ENCODE measurements around the gene CYB561.

Gene CYB561

DNA sequence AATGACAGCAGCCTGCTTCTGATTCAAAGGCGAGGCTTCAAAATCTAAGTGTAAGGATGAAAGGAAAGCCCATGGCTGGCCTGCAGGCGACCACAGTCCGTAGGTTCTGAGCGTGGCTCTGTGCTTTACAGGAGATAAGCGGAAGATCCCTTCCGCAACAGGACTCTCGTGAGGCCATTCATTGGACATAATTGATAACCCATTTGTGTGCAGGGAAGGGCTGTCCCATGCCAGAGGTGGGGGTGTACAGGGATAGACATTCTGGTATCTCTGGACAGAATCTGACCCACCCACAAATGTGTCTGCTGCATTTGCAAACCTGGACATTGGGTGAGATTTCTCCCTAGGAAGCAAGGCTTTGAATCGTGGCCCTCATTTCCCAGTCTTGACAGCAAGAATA, 4.0 kb downstream of the CYB561 start:
- TF ChIP-seq, protein P1, sequence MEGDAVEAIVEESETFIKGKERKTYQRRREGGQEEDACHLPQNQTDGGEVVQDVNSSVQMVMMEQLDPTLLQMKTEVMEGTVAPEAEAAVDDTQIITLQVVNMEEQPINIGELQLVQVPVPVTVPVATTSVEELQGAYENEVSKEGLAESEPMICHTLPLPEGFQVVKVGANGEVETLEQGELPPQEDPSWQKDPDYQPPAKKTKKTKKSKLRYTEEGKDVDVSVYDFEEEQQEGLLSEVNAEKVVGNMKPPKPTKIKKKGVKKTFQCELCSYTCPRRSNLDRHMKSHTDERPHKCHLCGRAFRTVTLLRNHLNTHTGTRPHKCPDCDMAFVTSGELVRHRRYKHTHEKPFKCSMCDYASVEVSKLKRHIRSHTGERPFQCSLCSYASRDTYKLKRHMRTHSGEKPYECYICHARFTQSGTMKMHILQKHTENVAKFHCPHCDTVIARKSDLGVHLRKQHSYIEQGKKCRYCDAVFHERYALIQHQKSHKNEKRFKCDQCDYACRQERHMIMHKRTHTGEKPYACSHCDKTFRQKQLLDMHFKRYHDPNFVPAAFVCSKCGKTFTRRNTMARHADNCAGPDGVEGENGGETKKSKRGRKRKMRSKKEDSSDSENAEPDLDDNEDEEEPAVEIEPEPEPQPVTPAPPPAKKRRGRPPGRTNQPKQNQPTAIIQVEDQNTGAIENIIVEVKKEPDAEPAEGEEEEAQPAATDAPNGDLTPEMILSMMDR (IDR thresholded peaks at IDR 0.05; ENCODE audit: extremely low read depth, missing control alignments), result no peak
- no peak for DNase-seq (ENCODE audit: low spot score)

DNA sequence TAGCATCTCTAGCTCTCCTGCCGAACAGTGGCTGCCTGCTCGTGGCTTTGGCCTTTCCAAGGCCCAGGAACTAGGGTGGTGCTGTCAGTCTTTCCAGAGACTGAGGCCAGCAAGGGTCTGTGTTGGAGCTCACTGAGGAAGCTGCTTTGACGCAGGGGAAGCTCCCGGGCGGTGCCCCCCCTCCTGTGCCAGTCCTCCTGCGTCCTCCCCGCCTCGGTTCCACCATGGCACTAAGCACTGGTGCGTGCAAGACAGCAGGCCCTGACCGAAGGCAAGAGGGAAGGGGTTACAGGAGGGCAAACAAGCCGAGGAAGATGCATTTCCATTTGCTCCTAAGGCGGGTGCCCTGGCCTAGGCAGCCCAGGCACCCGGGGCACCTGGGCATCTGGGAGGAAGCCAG, 4.5 kb downstream of the CYB561 start:
- TF ChIP-seq, protein P1 (IDR thresholded peaks at IDR 0.05; ENCODE audit: extremely low read depth, missing control alignments), result no peak
- no peak for DNase-seq (ENCODE audit: low spot score)

DNA sequence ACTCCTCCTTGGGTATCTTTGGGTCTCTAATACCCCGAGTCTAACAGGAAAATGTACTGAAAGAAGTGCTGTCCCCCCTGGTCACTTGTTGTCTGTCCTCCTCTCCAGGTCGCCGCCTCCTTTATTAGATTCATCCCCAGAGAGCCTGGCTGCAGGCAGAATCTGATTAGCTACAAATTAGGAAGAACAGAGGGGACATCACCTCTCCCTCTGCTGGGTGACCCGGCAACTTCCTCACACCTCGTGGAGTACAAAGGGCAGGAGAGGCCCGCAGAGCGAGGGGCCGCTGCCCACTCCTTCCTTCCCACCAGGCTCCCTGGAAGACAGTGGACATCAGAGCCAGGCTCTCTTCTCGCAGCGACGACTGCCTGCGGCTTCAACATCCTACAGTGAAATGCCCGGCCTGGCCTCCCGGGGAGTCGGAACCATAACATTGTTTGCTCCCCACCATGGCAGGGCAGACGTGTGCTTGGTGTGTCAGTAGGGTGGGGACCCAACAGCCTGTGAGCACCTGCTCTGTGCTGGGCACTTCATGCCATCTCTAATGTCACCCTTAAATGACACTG, 5.3 kb downstream of the CYB561 start:
- DNase-seq (ENCODE audit: low spot score), result no peak
- TF ChIP-seq, protein P1 (IDR thresholded peaks at IDR 0.05; ENCODE audit: extremely low read depth, missing control alignments), result no peak

DNA sequence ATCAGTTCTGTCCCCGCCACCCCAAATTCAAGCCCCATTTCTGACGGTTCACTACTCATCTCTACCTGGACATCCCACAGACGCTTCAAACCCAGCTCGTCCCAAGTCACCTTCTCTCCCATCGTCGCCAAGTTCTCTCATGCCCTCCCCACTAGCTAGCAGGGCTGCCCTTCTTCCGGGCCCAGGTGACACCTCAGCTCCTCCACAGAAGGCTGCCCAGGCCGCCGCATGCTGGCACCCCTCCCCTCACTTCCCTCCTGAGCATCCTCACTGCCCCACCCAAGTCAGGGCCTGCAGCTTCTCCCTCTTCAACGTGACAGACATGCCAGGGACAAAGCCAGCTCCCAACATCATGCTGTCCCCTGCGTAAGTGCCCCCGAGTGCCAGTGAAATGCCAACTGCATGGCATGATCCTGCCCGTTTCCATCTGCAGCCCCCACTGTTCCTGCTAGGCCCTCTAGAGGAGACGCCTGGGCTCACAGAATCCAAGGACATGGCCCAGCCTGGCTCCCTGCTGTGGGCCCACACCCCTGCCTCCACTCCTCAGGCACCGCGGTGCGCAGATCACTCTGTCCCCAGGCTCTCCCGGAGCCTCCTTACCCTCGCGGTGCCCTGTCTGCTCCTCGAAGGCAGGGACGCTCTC, 5.9 kb downstream of the CYB561 start:
- TF ChIP-seq, protein P1 (IDR thresholded peaks at IDR 0.05; ENCODE audit: extremely low read depth, missing control alignments), result no peak
- DNase-seq (ENCODE audit: low spot score), result no peak

DNA sequence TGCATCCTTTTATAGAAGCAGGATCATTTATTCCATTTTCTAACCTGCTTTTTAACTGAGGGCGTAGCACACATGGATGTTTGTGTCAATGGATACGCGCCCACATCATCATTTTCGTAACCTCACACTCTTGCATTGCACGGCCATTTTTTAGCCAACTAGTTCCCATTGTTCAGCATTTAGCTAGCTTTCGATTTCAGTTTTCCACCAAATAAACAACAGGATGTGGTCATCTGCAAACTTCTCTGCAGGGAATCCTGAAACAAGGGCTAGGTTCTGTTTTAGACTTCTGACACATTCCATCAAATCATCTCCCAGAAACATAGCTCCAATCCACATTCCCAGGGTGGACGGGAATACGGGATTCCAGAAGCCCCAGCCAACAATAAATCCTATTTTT, 6.4 kb downstream of the CYB561 start:
- DNase-seq (ENCODE audit: low spot score), result no peak
- TF ChIP-seq, protein P1 (IDR thresholded peaks at IDR 0.05; ENCODE audit: extremely low read depth, missing control alignments), result no peak

DNA sequence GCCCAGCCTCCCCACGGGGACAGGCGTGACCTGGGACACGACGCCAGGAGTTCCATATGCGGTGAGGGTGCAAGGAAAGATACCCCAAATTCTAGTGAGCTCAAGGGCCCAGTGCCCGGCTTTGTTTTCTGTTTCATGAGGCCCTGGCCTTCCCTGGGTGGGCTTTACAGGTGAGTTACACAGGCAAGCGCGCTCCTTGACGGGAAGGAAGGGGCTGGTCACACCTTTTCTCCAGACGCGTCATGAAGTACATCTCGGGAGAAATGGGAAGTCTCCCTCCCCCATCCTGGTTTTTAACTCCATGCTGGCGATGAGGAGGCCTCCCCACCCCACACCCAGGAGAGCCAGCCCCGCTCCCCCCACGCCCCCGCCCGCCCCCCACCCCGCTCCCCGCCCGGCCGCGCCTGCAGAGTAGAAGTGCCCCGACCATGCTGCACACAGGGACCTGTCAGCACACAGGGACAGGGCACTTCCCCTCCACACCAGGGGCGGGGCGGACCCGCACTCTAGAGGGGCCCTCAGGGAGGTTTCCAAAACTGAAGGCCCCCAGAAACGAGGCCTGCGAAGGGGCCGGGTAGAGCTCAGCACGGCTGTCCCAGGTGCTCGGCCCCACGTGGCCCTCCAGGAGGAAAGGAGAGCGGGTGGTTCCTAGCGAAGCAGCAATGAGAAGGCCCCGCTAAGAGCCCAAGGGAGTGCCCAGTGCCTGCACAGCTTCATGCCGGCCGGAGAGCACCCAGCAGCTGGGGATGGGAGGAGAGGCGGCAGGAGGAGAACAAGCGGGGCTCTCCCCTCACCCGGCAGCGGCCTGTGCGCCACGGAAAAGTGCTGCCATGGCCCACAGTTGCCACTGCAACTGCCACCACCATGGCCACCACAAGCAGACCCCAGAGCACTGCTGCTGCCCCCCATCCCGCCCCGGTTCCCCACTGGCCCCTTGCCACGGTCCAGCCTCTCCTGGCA, 7.7 kb downstream of the CYB561 start:
- DNase-seq (ENCODE audit: low spot score), result no peak
- TF ChIP-seq, protein P1 (IDR thresholded peaks at IDR 0.05; ENCODE audit: extremely low read depth, missing control alignments), result no peak

All from GM20000 (cell line).